ENCODE data around the gene SYT1. TPM values are rescaled to one million over a fixed set of nuclear protein-coding genes. Genes with fewer than 3 reads are reported as not detected.
A peak's percentile ranks its signal among the peaks of the same experiment; 100 is the strongest.
"Not testable (repeated sequence)": the region's sequence is repeated elsewhere in the genome, so short reads cannot be mapped to it uniquely, and the experiment has no call there.

The SYT1 gene
- total and polyA plus RNA-seq, 8 donors: under 0.01 to 11.4 (median 0.88) TPM

DNA sequence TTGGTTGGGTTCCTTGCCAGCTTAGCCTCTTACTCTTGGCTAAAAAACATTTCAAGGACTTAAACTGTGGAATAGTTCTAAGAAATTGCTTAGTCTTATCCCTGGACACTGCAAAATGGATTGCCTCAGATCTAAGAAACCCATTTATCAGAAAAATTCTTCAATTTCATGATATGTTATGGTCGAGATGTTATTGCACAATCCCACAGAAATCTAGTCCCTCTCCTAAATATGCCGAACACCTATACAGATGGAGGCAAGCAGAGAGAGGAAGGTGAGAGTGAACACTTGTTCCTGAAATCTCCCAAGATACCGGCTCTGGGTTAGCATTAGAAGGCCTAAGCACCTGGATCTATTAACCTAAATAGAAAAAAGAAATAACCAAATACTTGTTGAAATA lies 559.0 kb downstream of the SYT1 start:
- intact Hi-C loops (cut with DNase I; ENCODE audit: low total_unique reads): no loop called here
- Histone ChIP-seq H3K27ac (peak overlapping the region in 3 of 5 donors; percentile 8 to 15 (median 11)), H3K9me3 (no peaks in the 10 kb centered on the region), H3K4me1 (peaks cover 8 to 32% (median 22%) of the 10 kb centered on the region in 4 donors), H3K27me3 (no peaks in the 10 kb centered on the region), H3K36me3 (no peaks in the 10 kb centered on the region), H3K4me3 (no peak overlapping the region)
- no peak for DNase-seq
- TF ChIP-seq POLR2AphosphoS5 (IDR thresholded peaks at IDR 0.05): no peak
- no peak for TF ChIP-seq EP300 (IDR thresholded peaks at IDR 0.05)
- no peak for TF ChIP-seq POLR2A (IDR thresholded peaks at IDR 0.05)
- 88 to 97% (median 94%) methylated on average over 3 of the region's 3 CpGs for WGBS, 5 donors

DNA sequence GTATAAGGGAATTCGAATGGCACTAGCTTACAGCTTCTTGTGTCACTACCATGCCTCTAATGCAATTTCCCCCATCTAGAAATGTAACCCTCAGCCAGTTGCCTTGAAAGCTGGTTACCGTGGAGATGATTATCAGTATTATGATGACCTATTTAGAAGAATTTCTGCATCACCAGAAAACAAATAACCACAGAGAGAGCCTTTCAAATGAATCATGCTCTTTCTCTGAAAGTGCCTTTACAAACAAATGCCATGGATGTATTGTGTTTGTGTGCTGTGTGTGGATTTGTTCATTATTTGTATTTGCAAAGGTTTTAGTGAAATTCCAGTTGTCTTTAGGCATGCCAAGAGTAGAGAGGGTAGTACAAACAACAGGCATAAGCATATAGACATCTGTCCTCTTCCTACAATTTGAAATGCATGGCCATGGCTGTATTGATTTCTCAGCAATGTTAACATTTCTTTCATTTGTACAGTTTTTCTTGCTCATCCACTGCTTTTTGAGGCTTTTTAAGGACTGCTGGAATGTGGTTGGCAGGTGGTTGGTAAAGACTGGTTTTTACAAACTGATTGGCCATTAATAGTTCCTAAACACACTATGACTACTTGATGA lies 559.6 kb downstream of the SYT1 start:
- no peak overlapping the region for H3K4me3 ChIP-seq
- DNase-seq: peak in 1 of 2 donors; percentile 55
- intact Hi-C loops (cut with DNase I; ENCODE audit: low total_unique reads): no loop called here
- TF ChIP-seq POLR2A (IDR thresholded peaks at IDR 0.05) (no peak), CTCF (IDR thresholded peaks at IDR 0.05) (no peak), EP300 (IDR thresholded peaks at IDR 0.05) (no peak), POLR2AphosphoS5 (IDR thresholded peaks at IDR 0.05) (peak in 1 of 3 donors; percentile 28)
- WGBS, 5 donors: 46 to 68% (median 59%) methylated on average over 2 of the region's 2 CpGs
- no peaks in the 10 kb centered on the region for H3K9me3 ChIP-seq
- no peaks in the 10 kb centered on the region for H3K36me3 ChIP-seq
- peaks cover 8 to 32% (median 22%) of the 10 kb centered on the region in 4 donors for H3K4me1 ChIP-seq
- no peaks in the 10 kb centered on the region for H3K27me3 ChIP-seq
- H3K27ac ChIP-seq: peak overlapping the region in 1 of 5 donors; percentile 8

DNA sequence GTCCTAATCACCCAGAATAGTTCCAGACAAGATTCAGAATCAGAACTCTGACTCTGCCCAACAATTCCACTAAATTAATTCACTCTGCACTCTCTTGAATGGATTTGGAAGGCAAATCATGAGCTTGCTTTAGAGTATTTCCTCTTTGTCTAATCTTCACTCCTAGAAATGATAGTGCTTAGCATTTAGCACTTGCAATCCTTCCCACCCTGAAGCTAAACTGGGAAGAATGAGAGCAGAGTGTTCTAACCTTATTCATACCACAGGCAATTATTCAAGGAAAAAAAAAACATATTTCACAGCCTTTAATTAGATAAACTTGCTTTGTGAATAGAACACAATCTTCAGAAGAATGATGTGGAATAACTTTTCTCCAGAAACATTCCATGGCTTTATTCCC lies 561.5 kb downstream of the SYT1 start:
- intact Hi-C loops (cut with DNase I; ENCODE audit: low total_unique reads): no loop called here
- DNase-seq: no peak

GRCh38 chr12:79426744-79427143 lies 562.2 kb downstream of the SYT1 start:
- intact Hi-C loops (cut with DNase I; ENCODE audit: low total_unique reads); H3K4me3 ChIP-seq; H3K27me3 ChIP-seq; H3K9me3 ChIP-seq; DNase-seq; H3K36me3 ChIP-seq; H3K27ac ChIP-seq: not testable (repeated sequence)
- 24 to 48% (median 31%) methylated on average over 3 of the region's 3 CpGs for WGBS, 5 donors
- H3K4me1 ChIP-seq: peaks cover 0 to 22% (median 16%) of the 10 kb centered on the region in 4 donors

More for the DNA sequence above, 561.5 kb downstream of the SYT1 start:
- Histone ChIP-seq H3K27ac (no peak overlapping the region), H3K4me1 (peaks cover 0 to 22% (median 16%) of the 10 kb centered on the region in 4 donors), H3K27me3 (no peaks in the 10 kb centered on the region), H3K4me3 (no peak overlapping the region), H3K9me3 (no peaks in the 10 kb centered on the region), H3K36me3 (no peaks in the 10 kb centered on the region)
- TF ChIP-seq POLR2A (IDR thresholded peaks at IDR 0.05): no peak
- TF ChIP-seq EP300 (IDR thresholded peaks at IDR 0.05): no peak

GRCh38 chr12:79433465-79434072 lies 569.0 kb downstream of the SYT1 start:
- no peaks in the 10 kb centered on the region for H3K4me1 ChIP-seq
- H3K4me3 ChIP-seq: no peak overlapping the region
- no peaks in the 10 kb centered on the region for H3K9me3 ChIP-seq
- intact Hi-C loops (cut with DNase I; ENCODE audit: low total_unique reads): no loop called here
- peak overlapping the region in 1 of 5 donors; percentile 26 for H3K27ac ChIP-seq
- 73 to 83% (median 78%) methylated on average over 3 of the region's 3 CpGs for WGBS, 5 donors
- H3K27me3 ChIP-seq: no peaks in the 10 kb centered on the region
- no peaks in the 10 kb centered on the region for H3K36me3 ChIP-seq
- no peak for DNase-seq
- TF ChIP-seq POLR2AphosphoS5 (IDR thresholded peaks at IDR 0.05) (no peak), CTCF (IDR thresholded peaks at IDR 0.05) (no peak), POLR2A (IDR thresholded peaks at IDR 0.05) (no peak), EP300 (IDR thresholded peaks at IDR 0.05) (no peak)

DNA sequence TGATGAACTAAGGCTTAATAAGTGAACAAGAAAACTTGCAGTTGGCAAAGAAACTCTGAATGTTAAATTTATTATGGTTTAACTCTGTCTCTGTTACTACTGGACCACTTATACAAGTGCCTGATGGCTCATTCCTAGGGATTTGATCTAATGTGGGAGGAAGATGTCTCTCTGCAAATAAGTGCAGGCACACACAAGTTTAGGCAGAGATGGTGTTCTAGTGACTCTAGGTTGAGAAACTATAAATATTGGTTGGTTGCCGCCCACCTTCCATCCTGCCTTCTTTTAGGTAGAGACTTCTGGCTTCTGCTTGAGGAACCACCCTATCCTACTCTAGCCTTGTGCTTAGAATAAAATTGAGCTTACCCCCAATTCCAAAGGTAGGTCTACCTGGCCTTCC lies 570.0 kb downstream of the SYT1 start:
- no peaks in the 10 kb centered on the region for H3K27me3 ChIP-seq
- intact Hi-C loops (cut with DNase I; ENCODE audit: low total_unique reads): no loop called here
- no peak for DNase-seq
- H3K27ac ChIP-seq: no peak overlapping the region
- no peak for TF ChIP-seq EP300 (IDR thresholded peaks at IDR 0.05)
- TF ChIP-seq POLR2AphosphoS5 (IDR thresholded peaks at IDR 0.05): no peak
- TF ChIP-seq CTCF (IDR thresholded peaks at IDR 0.05): no peak
- no peak for TF ChIP-seq POLR2A (IDR thresholded peaks at IDR 0.05)
- no peaks in the 10 kb centered on the region for H3K9me3 ChIP-seq
- no peaks in the 10 kb centered on the region for H3K36me3 ChIP-seq
- H3K4me1 ChIP-seq: peaks cover 0 to 3% (median 0%) of the 10 kb centered on the region in 4 donors
- WGBS, 5 donors: 98 to 100% (median 100%) methylated on average over 1 of the region's 1 CpG
- no peak overlapping the region for H3K4me3 ChIP-seq
